NCI-H524 (cell line): ENCODE data around the gene CNTFR.

Source experiments
- DNase-seq, 2 experiments: peaks; one replicate each; lab custom pipeline; 2025; lab: John Stamatoyannopoulos, UW

Gene CNTFR

GRCh38 chr9:34522971-34523797 is 66.3 kb downstream of the CNTFR start, which contains the start of gene ENHO:
TSS of gene ENHO (minus strand) at chr9:34522990. CDS start at chr9:34521695, 1,295 bp downstream.
- DNase-seq = peak; percentile 81 to 86

GRCh38 chr9:34522091-34522887 is 67.2 kb downstream of the CNTFR start:
- no peak for DNase-seq

- DNase-seq = no peak
Measured at GRCh38 chr9:34521406-34522045, 68.0 kb downstream of the CNTFR start.

GRCh38 chr9:34520505-34521385 is 68.8 kb downstream of the CNTFR start:
- DNase-seq = no peak

- DNase-seq = no peak
Measured at GRCh38 chr9:34520096-34520495, 69.4 kb downstream of the CNTFR start.

- peak in 1 of 2 experiments; percentile 36 for DNase-seq
Measured at GRCh38 chr9:34519321-34520020, 70.1 kb downstream of the CNTFR start.

GRCh38 chr9:34518896-34519295 is 70.6 kb downstream of the CNTFR start:
- DNase-seq = peak; percentile 20 to 62

GRCh38 chr9:34518110-34518616 is 71.4 kb downstream of the CNTFR start:
- DNase-seq = peak in 1 of 2 experiments; percentile 37

GRCh38 chr9:34517185-34517584 is 72.3 kb downstream of the CNTFR start:
- DNase-seq = no peak

GRCh38 chr9:34515959-34516358 is 73.6 kb downstream of the CNTFR start:
- DNase-seq = no peak

- DNase-seq = no peak
Measured at GRCh38 chr9:34514816-34515215, 74.7 kb downstream of the CNTFR start.

- no peak for DNase-seq
Measured at GRCh38 chr9:34514401-34514800, 75.1 kb downstream of the CNTFR start.

GRCh38 chr9:34513567-34514214 is 75.8 kb downstream of the CNTFR start:
- DNase-seq = peak in 1 of 2 experiments; percentile 19

GRCh38 chr9:34512131-34513078 is 77.1 kb downstream of the CNTFR start:
- no peak for DNase-seq

GRCh38 chr9:34510497-34511468 is 78.7 kb downstream of the CNTFR start:
- DNase-seq = peak; percentile 33 to 57

- no peak for DNase-seq
Measured at GRCh38 chr9:34508951-34509350, 80.6 kb downstream of the CNTFR start.

GRCh38 chr9:34508463-34508862 is 81.1 kb downstream of the CNTFR start:
- DNase-seq = no peak

GRCh38 chr9:34507966-34508365 is 81.6 kb downstream of the CNTFR start:
- DNase-seq = no peak
